ENCODE measurements around the gene RFX4.
"Not testable (repeated sequence)": the region's sequence is repeated elsewhere in the genome, so short reads cannot be mapped to it uniquely, and the experiment has no call there.

Gene RFX4

DNA sequence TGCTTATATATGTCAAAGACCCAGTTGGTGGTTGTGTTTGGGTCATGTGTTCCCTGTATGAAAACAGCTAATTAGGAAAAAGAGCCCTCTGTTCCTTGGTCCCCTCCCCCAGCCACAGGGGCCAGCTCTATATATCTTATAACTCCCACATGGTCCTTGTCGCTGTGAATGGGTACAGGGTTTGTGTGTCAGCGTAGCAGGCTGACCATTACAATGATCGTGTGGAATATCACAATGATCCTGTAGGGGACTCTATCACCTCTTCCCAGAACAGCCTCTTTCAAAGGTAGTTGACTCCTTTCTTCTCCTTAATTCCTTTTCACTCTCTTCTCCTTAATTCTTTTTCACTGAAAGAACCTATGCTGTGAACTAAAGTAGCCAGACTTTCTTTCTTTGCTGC is 140.0 kb downstream of the RFX4 start:
- Mint-ChIP-seq H3K27ac (no peak overlapping the region), H3K36me3 (ENCODE audit: low read depth) (no peaks in the 10 kb centered on the region), H3K27me3 (ENCODE audit: low read depth, poor library complexity) (peaks cover 4% of the 10 kb centered on the region), H3K4me1 (peaks cover 23% of the 10 kb centered on the region), H3K9me3 (peaks cover 8% of the 10 kb centered on the region), H3K4me3 (no peak overlapping the region)
- no peak for DNase-seq
- TF ChIP-seq, protein P1, sequence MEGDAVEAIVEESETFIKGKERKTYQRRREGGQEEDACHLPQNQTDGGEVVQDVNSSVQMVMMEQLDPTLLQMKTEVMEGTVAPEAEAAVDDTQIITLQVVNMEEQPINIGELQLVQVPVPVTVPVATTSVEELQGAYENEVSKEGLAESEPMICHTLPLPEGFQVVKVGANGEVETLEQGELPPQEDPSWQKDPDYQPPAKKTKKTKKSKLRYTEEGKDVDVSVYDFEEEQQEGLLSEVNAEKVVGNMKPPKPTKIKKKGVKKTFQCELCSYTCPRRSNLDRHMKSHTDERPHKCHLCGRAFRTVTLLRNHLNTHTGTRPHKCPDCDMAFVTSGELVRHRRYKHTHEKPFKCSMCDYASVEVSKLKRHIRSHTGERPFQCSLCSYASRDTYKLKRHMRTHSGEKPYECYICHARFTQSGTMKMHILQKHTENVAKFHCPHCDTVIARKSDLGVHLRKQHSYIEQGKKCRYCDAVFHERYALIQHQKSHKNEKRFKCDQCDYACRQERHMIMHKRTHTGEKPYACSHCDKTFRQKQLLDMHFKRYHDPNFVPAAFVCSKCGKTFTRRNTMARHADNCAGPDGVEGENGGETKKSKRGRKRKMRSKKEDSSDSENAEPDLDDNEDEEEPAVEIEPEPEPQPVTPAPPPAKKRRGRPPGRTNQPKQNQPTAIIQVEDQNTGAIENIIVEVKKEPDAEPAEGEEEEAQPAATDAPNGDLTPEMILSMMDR (IDR thresholded peaks at IDR 0.05), result no peak

DNA sequence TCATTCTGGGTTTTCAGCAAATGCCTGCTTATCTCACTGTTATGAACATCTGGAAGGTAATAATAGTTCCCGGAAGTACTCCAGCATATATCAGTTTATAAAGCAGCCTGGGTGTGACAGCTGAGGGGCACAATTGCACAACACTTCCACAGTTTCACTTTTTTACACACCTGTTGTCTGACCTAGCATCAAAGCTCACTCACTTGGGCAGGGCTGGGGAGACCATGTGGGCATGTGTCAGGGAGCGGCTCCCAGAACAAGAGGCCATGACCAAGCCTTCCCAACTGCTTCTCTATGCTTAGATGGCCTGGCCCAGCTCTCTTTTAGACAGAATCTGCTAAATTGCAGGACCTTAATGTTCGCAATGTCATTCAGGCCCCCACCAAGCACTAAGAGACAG is 140.6 kb downstream of the RFX4 start:
- H3K36me3 Mint-ChIP-seq (ENCODE audit: low read depth), result no peaks in the 10 kb centered on the region
- peaks cover 13% of the 10 kb centered on the region for H3K9me3 Mint-ChIP-seq
- TF ChIP-seq, protein P1 (IDR thresholded peaks at IDR 0.05), result no peak
- DNase-seq, result no peak
- H3K4me3 Mint-ChIP-seq, result no peak overlapping the region
- peaks cover 23% of the 10 kb centered on the region for H3K4me1 Mint-ChIP-seq
- H3K27ac Mint-ChIP-seq, result no peak overlapping the region
- peaks cover 4% of the 10 kb centered on the region for H3K27me3 Mint-ChIP-seq (ENCODE audit: low read depth, poor library complexity)

DNA sequence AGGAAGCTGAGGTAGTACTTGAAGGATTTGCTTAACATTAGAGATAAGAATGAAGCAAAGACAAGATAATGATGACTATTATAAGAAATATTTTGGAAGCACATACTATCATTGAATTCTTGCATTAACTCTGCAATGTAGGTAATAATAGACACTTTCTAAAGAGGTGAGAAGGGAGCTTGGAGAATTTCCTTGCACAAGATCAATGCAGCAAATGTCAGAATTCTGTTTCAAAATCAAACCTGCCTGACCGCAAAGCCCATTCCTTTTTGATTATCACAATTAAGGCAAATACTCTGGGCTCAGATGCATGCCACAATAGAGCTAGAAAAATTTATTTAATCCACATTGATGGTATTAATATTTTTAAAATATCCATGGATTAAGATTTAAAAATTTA is 141.3 kb downstream of the RFX4 start:
- no peaks in the 10 kb centered on the region for H3K36me3 Mint-ChIP-seq (ENCODE audit: low read depth)
- TF ChIP-seq, protein P1 (IDR thresholded peaks at IDR 0.05), result no peak

DNA sequence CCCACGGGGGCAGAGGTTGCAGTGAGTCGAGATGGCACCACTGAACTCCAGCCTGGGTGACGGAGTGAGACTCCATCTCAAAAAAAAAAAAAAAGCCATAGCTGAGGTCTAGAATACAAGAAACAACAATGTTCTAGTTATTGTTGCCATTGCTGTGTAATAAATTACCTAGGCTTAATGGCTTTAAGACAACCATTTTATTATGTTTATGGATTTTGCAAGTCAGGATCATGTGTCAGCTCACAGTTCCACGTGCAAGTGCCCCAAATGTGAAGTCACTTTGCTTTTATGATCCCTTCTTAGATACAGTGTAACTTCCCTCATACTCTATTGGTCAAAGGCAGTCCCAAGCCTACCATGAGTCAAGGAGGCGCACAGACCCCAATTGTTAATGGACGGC is 142.1 kb downstream of the RFX4 start:
- no peak for DNase-seq
- TF ChIP-seq, protein P1 (IDR thresholded peaks at IDR 0.05), result no peak
- no peak overlapping the region for H3K4me3 Mint-ChIP-seq
- no peak overlapping the region for H3K27ac Mint-ChIP-seq
- H3K27me3 Mint-ChIP-seq (ENCODE audit: low read depth, poor library complexity), result peaks cover 6% of the 10 kb centered on the region
- peaks cover 28% of the 10 kb centered on the region for H3K4me1 Mint-ChIP-seq
- H3K36me3 Mint-ChIP-seq (ENCODE audit: low read depth), result no peaks in the 10 kb centered on the region
- H3K9me3 Mint-ChIP-seq, result peaks cover 13% of the 10 kb centered on the region

More for the DNA sequence above, 141.3 kb downstream of the RFX4 start:
- DNase-seq, result no peak
- Mint-ChIP-seq H3K9me3 (peaks cover 13% of the 10 kb centered on the region), H3K4me3 (no peak overlapping the region), H3K4me1 (peaks cover 23% of the 10 kb centered on the region), H3K27me3 (ENCODE audit: low read depth, poor library complexity) (peaks cover 4% of the 10 kb centered on the region), H3K27ac (no peak overlapping the region)

DNA sequence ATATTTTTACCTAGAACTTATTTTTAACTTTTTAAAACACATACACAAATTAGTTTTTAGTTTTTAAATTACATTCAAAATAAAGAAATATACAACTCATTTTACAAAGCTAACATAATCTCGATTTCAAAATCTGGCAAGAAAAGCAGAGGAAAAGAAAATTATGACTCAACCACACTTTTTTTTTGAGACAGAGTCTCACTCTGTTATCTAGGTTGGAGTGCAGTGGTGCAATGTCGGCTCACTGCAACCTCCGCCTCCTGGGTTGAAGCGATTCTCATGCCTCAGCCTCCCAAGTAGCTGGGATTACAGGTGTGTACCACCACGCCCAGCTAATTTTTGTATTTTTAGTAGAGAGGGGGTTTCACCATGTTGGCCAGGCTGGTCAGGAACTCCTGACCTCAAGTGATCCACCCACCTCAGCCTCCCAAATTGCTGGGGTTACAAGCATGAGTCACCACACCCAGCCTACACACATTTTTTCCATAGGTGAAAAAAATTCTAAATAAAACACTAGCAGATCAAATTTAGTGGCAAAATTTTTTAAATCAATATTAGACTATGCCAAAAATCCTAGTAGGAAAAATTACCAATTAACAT is 143.9 kb downstream of the RFX4 start:
- peaks cover 13% of the 10 kb centered on the region for H3K9me3 Mint-ChIP-seq
- peaks cover 28% of the 10 kb centered on the region for H3K4me1 Mint-ChIP-seq
- not testable (repeated sequence) for DNase-seq; H3K4me3 Mint-ChIP-seq; H3K27ac Mint-ChIP-seq; H3K36me3 Mint-ChIP-seq (ENCODE audit: low read depth); H3K27me3 Mint-ChIP-seq (ENCODE audit: low read depth, poor library complexity)

DNA sequence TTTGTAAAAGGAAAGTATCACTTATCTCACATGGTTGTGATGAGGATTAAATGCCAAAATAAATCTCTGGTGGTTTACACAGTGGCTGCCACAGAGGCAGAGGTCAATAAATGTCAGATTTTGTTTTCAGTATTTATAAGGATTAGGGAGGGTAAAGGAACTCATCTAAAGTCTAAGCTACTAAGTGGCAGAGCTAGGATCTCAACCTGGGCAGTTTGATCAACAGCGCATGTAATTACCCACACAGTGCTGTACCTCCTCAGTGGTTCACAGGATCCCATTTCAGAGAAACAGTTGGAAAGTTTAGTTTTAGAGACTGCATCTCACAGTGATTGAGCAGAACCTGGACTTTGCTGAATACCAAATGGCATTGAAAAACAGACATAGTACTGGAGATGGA is 146.8 kb downstream of the RFX4 start:
- H3K4me1 Mint-ChIP-seq, result peaks cover 6% of the 10 kb centered on the region

More for the DNA sequence above, 146.8 kb downstream of the RFX4 start:
- peaks cover 16% of the 10 kb centered on the region for H3K9me3 Mint-ChIP-seq
- no peaks in the 10 kb centered on the region for H3K36me3 Mint-ChIP-seq (ENCODE audit: low read depth)
- no peak overlapping the region for H3K4me3 Mint-ChIP-seq
- no peak overlapping the region for H3K27ac Mint-ChIP-seq
- peaks cover 7% of the 10 kb centered on the region for H3K27me3 Mint-ChIP-seq (ENCODE audit: low read depth, poor library complexity)
- DNase-seq, result no peak
- TF ChIP-seq, protein P1 (IDR thresholded peaks at IDR 0.05), result no peak

Data from nephron progenitor cell (in vitro differentiated cells).